Lower leg skin (tissue), 4 donors: ENCODE measurements around the gene PLEKHG7. TPM values are rescaled to one million over a fixed set of nuclear protein-coding genes. Genes with fewer than 3 reads are reported as not detected.

Experiments
- DNase-seq, 2 donors: peaks; one replicate each; pipeline ENCODE4 v3.0.0-alpha.2; 2019; ENCODE audit warnings: low spot score in 2 of 2
- H3K4me3 ChIP-seq: fragments of 200-600 bp; sonication (generic); 2 replicates; pipeline ENCODE4 v1.5.1; 2017; ENCODE audit warnings: mild to moderate bottlenecking, low read depth; ENCODE audit not compliant: poor library complexity, severe bottlenecking
- CTCF ChIP-seq, 3 donors: fragments of 450-650 bp; IDR thresholded peaks; one replicate each; pipeline ENCODE4 v1.5.1; 2016; ENCODE audit warnings: antibody characterized with exemption in 3 of 3, mild to moderate bottlenecking in 3 of 3, moderate library complexity in 2 of 3
- POLR2A ChIP-seq, 2 donors: fragments of 450-650 bp; IDR thresholded peaks; one replicate each; pipeline ENCODE4 v1.6.1; 2016 to 2017; ENCODE audit warnings: antibody characterized with exemption in 2 of 2, mild to moderate bottlenecking in 1 of 2, moderate library complexity in 1 of 2
- WGBS, 2 donors: methylation state at CpG; one replicate each; pipeline ENCODE4 v1.1.5; 2018; 5-methylcytosine and 5-hydroxymethylcytosine counted together
- intact Hi-C: fragments of 100-400 bp; cut with DNase I; formaldehyde crosslinking; loops from one replicate; pipeline ENCODE4 v1.15.0; 2023; ENCODE audit warnings: low total_unique reads
- total RNA-seq, 4 donors: library from RNA; depleted of rRNA; stranded (reverse); fragments of >200 nt; gene quantifications; one replicate each; pipeline ENCODE4 v1.1.0, GENCODE V29; 2016

Gene PLEKHG7
- total RNA-seq, 4 donors from 2014 or later = not detected

- 67 to 77% methylated on average over 4 of the region's 4 CpGs for WGBS, 2 donors
These were observed 24.1 kb downstream of the PLEKHG7 start for GRCh38 chr12:92726850-92727249.

GRCh38 chr12:92729773-92730305 lies 27.1 kb downstream of the PLEKHG7 start:
- 61 to 65% methylated on average over 1 of the region's 1 CpG for WGBS, 2 donors
- no peak overlapping the region for H3K4me3 ChIP-seq
- intact Hi-C loops = no loop called here
- DNase-seq = no peak
- TF ChIP-seq POLR2A (IDR thresholded peaks at IDR 0.05) (no peak), CTCF (IDR thresholded peaks at IDR 0.05) (no peak)

More at GRCh38 chr12:92726850-92727249, 24.1 kb downstream of the PLEKHG7 start:
- DNase-seq = no peak
- intact Hi-C loops = no loop called here
- TF ChIP-seq CTCF (IDR thresholded peaks at IDR 0.05) = no peak
- no peak for TF ChIP-seq POLR2A (IDR thresholded peaks at IDR 0.05)
- no peak overlapping the region for H3K4me3 ChIP-seq

GRCh38 chr12:92730758-92731157 lies 28.0 kb downstream of the PLEKHG7 start:
- DNase-seq = no peak
- intact Hi-C loops = no loop called here
- no peak overlapping the region for H3K4me3 ChIP-seq
- TF ChIP-seq POLR2A (IDR thresholded peaks at IDR 0.05) (no peak), CTCF (IDR thresholded peaks at IDR 0.05) (no peak)
- WGBS, 2 donors = 94 to 96% methylated on average over 5 of the region's 5 CpGs

GRCh38 chr12:92732216-92732615 lies 29.4 kb downstream of the PLEKHG7 start:
- DNase-seq = no peak
- 38 to 40% methylated on average over 5 of the region's 5 CpGs for WGBS, 2 donors
- intact Hi-C loops = no loop called here
- H3K4me3 ChIP-seq = no peak overlapping the region
- TF ChIP-seq POLR2A (IDR thresholded peaks at IDR 0.05) (no peak), CTCF (IDR thresholded peaks at IDR 0.05) (no peak)

GRCh38 chr12:92732716-92733115 lies 29.9 kb downstream of the PLEKHG7 start:
- no peak for DNase-seq
- intact Hi-C loops = no loop called here
- WGBS, 2 donors = 73 to 78% methylated on average over 6 of the region's 6 CpGs
- no peak for TF ChIP-seq POLR2A (IDR thresholded peaks at IDR 0.05)
- no peak for TF ChIP-seq CTCF (IDR thresholded peaks at IDR 0.05)
- no peak overlapping the region for H3K4me3 ChIP-seq

GRCh38 chr12:92733181-92733580 lies 30.4 kb downstream of the PLEKHG7 start:
- no peak overlapping the region for H3K4me3 ChIP-seq
- intact Hi-C loops = no loop called here
- 73 to 79% methylated on average over 6 of the region's 6 CpGs for WGBS, 2 donors
- TF ChIP-seq CTCF (IDR thresholded peaks at IDR 0.05) (no peak), POLR2A (IDR thresholded peaks at IDR 0.05) (no peak)
- no peak for DNase-seq
